ENCODE results near the gene SLX4. TPM values are rescaled to one million over a fixed set of nuclear protein-coding genes. Genes with fewer than 3 reads are reported as not detected.

Gene SLX4
- total RNA-seq, 1 donor from 2014 or later, result 13.3 TPM

DNA sequence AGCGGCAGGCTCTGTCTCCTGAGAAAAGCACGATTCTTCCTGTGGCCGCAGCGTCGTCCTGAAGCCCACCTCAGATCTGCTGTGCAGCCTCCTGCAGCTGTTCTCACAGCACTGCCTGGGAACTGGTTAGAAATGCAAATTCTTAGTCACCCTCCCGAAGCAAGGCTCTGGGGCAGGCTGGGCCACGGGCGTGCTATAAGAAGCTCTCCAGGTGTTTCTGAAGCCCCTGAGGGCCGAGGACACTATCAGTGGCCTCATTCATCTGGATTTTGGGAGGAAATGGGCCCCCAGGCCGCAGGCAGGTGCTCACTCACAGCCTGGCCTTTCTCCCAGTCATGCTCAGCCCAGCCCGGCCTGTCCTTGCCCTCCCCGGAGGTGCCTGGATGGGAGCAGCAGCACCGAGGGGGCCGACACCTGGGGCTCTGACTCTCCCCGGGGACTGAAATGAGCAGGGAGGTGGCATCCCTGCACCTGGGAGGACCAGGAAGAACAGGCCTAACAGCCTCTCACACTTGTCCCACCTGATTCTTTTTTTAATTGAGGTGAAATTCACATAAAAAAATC, 23.8 kb downstream of the SLX4 start:
- Mint-ChIP-seq H3K27me3 (no peaks in the 10 kb centered on the region), H3K36me3 (peaks cover 15% of the 10 kb centered on the region), H3K9me3 (no peaks in the 10 kb centered on the region), H3K4me1 (ENCODE audit: unreplicated experiment) (no peaks in the 10 kb centered on the region), H3K4me3 (no peak overlapping the region), H3K27ac (no peak overlapping the region)
- no peak for DNase-seq (ENCODE audit: extremely low spot score, unreplicated experiment)
- TF ChIP-seq, protein P1, sequence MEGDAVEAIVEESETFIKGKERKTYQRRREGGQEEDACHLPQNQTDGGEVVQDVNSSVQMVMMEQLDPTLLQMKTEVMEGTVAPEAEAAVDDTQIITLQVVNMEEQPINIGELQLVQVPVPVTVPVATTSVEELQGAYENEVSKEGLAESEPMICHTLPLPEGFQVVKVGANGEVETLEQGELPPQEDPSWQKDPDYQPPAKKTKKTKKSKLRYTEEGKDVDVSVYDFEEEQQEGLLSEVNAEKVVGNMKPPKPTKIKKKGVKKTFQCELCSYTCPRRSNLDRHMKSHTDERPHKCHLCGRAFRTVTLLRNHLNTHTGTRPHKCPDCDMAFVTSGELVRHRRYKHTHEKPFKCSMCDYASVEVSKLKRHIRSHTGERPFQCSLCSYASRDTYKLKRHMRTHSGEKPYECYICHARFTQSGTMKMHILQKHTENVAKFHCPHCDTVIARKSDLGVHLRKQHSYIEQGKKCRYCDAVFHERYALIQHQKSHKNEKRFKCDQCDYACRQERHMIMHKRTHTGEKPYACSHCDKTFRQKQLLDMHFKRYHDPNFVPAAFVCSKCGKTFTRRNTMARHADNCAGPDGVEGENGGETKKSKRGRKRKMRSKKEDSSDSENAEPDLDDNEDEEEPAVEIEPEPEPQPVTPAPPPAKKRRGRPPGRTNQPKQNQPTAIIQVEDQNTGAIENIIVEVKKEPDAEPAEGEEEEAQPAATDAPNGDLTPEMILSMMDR (conservative IDR thresholded peaks at IDR 0.05), result no peak

DNA sequence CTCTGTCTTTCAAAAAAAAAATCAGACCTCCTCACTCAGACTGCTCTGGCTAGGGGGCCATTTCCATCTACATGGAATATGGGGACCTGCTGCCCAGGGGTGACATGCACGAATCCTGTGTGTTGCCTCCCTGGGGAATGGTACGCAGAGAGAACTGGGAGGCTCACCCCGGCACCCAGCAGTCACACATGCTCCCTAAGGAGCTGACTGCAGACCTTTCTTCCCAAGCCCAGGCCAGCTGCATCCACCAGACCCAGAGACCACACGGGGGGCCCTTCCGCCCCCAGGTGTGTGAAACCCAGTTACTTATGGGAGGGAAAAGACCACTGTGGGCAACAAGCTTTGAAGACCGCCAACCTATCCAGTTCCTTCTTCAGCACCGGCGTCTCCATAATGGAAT, 27.0 kb downstream of the SLX4 start:
- TF ChIP-seq, protein P1 (conservative IDR thresholded peaks at IDR 0.05), result no peak
- Mint-ChIP-seq H3K27me3 (no peaks in the 10 kb centered on the region), H3K36me3 (peaks cover 12% of the 10 kb centered on the region), H3K4me1 (ENCODE audit: unreplicated experiment) (peaks cover 18% of the 10 kb centered on the region), H3K27ac (no peak overlapping the region), H3K9me3 (no peaks in the 10 kb centered on the region), H3K4me3 (no peak overlapping the region)
- no peak for DNase-seq (ENCODE audit: extremely low spot score, unreplicated experiment)

DNA sequence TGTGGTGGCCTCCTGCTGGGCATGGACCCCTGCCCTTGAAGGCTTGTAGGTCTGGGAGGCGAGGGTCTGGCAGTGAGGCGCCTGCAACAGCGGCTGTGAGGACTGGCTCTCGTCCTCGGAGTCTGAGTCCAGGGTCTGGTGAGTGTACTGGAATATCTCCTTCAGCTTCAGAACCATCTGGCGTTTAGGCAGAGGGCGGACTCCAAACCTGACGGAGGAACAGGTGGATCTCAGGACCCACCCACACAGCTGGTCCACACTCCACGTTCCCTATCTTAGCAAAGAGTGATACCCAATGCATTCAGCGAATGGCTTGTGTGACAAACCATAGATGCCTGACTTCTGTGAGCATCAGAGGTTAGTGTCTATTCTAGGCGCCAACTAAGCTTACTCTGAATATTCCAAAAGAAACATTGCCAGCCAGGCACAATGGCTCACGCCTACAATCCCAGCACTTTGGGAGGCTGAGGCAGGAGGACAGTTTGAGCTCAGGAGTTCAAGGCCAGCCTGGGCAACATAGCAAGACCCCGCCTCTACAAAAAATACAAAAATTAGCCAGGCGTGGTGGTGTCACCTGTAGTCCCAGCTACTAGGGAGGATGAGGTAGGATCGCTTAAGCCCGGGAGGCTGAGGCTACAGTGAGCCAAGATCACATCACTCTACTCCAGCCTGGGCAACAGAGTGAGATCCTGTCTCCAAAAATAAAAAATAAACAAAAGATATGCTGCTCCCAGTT, 27.9 kb downstream of the SLX4 start:
- H3K4me1 Mint-ChIP-seq (ENCODE audit: unreplicated experiment), result peaks cover 21% of the 10 kb centered on the region
- no peak overlapping the region for H3K27ac Mint-ChIP-seq
- H3K9me3 Mint-ChIP-seq, result no peaks in the 10 kb centered on the region
- TF ChIP-seq, protein P1 (conservative IDR thresholded peaks at IDR 0.05), result no peak
- no peaks in the 10 kb centered on the region for H3K27me3 Mint-ChIP-seq
- no peak overlapping the region for H3K4me3 Mint-ChIP-seq
- no peak for DNase-seq (ENCODE audit: extremely low spot score, unreplicated experiment)
- H3K36me3 Mint-ChIP-seq, result peaks cover 12% of the 10 kb centered on the region

DNA sequence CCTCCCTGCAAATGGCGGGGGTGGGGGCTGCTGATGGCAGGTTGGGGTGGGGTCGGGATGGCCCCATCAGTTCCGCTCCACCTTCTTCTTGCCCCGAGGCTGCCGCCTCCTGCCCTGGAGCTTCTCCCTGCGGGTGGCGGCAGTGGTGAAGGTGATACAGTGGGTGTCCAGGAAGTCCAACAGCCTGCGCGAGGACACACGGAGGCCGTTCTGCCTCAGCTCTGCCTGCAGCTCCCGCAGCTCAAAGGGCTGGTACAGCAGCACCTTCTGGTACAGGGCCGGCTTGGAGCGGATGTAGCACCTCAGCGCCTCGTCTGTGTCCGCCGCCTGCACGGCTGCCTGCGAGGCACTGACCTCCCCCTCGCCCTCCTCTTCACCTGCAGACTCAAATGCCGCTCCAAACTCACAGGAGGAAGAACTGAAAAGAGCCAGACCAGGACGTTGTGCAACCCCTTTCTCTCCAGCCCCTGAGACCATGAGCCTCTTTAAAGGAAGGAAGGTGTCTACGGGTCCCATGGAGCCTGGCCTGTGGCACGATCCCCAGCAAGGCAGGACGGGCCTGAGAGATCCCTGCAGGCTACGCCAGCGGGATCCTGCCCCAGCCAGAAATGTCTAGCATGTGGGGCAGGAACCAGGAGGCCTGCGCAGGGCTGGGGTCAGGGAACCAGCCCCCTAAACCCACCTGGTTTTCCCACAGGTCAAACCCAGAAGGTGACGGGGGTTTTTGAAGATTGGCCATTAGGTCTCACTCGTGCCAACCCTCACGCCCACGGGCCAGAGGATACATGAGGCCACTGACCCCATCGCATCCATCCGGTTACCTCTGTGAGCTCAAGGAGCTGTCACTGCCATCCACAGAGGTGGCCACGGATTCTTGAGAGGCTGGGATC, 28.9 kb downstream of the SLX4 start:
- Mint-ChIP-seq H3K27ac (no peak overlapping the region), H3K9me3 (no peaks in the 10 kb centered on the region), H3K4me3 (no peak overlapping the region), H3K4me1 (ENCODE audit: unreplicated experiment) (peaks cover 21% of the 10 kb centered on the region), H3K27me3 (no peaks in the 10 kb centered on the region), H3K36me3 (peaks cover 7% of the 10 kb centered on the region)
- TF ChIP-seq, protein P1 (conservative IDR thresholded peaks at IDR 0.05), result no peak
- no peak for DNase-seq (ENCODE audit: extremely low spot score, unreplicated experiment)

DNA sequence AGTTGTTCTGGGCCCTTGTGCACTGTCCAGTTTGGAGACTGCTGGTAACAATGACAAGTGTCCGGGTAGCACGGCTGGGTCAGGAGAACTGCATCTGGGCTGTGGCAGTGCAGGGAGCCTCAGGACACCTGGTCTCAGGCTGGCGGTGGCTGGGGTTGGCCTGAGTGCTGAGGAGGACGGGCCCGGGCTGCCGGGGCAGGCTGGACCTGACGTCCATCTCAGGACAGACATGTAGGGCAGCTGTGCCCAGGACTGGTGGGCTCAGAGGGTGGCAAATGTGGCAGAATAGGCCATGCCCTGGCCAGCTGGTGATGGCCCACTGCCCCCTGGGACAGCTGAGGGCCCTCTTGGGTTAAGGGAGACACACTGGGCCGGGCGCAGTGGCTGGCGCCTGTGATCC, 30.0 kb downstream of the SLX4 start:
- H3K9me3 Mint-ChIP-seq, result no peaks in the 10 kb centered on the region
- H3K27me3 Mint-ChIP-seq, result no peaks in the 10 kb centered on the region

More for the DNA sequence above, 30.0 kb downstream of the SLX4 start:
- Mint-ChIP-seq H3K4me3 (no peak overlapping the region), H3K36me3 (peaks cover 3% of the 10 kb centered on the region), H3K4me1 (ENCODE audit: unreplicated experiment) (peaks cover 21% of the 10 kb centered on the region), H3K27ac (no peak overlapping the region)
- no peak for DNase-seq (ENCODE audit: extremely low spot score, unreplicated experiment)
- TF ChIP-seq, protein P1 (conservative IDR thresholded peaks at IDR 0.05), result no peak

Measured in type B pancreatic cell (in vitro differentiated cells).